HL-60 (cell line): Measurements from ENCODE around the gene PPP1R14C.

Source experiments
- DNase-seq, 2 experiments: peaks; one replicate each; pipeline ENCODE4 v3.0.0-alpha.2; 2010 to 2020; ENCODE audit warnings: low read depth in 1 of 2, low spot score in 1 of 2
- H3K27ac ChIP-seq: fragments of 250-450 bp; sonication (Bioruptor Pico); replicated peaks from 2 replicates; pipeline ENCODE4 v1.5.1; 2020; ENCODE audit warnings: mild to moderate bottlenecking, moderate library complexity
- H3K27me3 ChIP-seq: fragments of 250-450 bp; sonication (Bioruptor Pico); 2 replicates; pipeline ENCODE4 v1.5.1; 2021; ENCODE audit warnings: mild to moderate bottlenecking, moderate library complexity; ENCODE audit not compliant: insufficient read depth, poor library complexity, severe bottlenecking
- H3K4me3 ChIP-seq: replicated peaks from 2 replicates; pipeline ENCODE4 v1.5.1; 2011; ENCODE audit warnings: mild to moderate bottlenecking, control low read depth, low read length; ENCODE audit not compliant: insufficient read depth
- CTCF ChIP-seq: IDR thresholded peaks from one replicate; pipeline ENCODE4 v1.5.1; 2011; ENCODE audit warnings: low read length, control low read depth, inconsistent platforms; ENCODE audit not compliant: insufficient read depth
- GABPA ChIP-seq: IDR thresholded peaks from 2 replicates; pipeline ENCODE4 v1.6.1; 2012; ENCODE audit warnings: low read depth
- POLR2AphosphoS5 ChIP-seq: IDR thresholded peaks from 2 replicates; pipeline ENCODE4 v1.6.1; 2012; ENCODE audit warnings: low read depth
- SPI1 ChIP-seq: IDR thresholded peaks from 2 replicates; pipeline ENCODE4 v1.6.1; 2012; ENCODE audit warnings: low read depth, mild to moderate bottlenecking, borderline replicate concordance
- TF ChIP-seq, protein P1 (sequence below): IDR thresholded peaks from 2 replicates; pipeline ENCODE4 v1.6.1; 2012; ENCODE audit warnings: low read depth; ENCODE audit not compliant: insufficient replicate concordance

Gene PPP1R14C

GRCh38 chr6:150293423-150294173 lies 150.8 kb downstream of the PPP1R14C start:
- DNase-seq = no peak
- H3K27ac ChIP-seq = no peak overlapping the region
- TF ChIP-seq GABPA (no peak), SPI1 (no peak), CTCF (no peak), POLR2AphosphoS5 (no peak)
- TF ChIP-seq, protein P1, sequence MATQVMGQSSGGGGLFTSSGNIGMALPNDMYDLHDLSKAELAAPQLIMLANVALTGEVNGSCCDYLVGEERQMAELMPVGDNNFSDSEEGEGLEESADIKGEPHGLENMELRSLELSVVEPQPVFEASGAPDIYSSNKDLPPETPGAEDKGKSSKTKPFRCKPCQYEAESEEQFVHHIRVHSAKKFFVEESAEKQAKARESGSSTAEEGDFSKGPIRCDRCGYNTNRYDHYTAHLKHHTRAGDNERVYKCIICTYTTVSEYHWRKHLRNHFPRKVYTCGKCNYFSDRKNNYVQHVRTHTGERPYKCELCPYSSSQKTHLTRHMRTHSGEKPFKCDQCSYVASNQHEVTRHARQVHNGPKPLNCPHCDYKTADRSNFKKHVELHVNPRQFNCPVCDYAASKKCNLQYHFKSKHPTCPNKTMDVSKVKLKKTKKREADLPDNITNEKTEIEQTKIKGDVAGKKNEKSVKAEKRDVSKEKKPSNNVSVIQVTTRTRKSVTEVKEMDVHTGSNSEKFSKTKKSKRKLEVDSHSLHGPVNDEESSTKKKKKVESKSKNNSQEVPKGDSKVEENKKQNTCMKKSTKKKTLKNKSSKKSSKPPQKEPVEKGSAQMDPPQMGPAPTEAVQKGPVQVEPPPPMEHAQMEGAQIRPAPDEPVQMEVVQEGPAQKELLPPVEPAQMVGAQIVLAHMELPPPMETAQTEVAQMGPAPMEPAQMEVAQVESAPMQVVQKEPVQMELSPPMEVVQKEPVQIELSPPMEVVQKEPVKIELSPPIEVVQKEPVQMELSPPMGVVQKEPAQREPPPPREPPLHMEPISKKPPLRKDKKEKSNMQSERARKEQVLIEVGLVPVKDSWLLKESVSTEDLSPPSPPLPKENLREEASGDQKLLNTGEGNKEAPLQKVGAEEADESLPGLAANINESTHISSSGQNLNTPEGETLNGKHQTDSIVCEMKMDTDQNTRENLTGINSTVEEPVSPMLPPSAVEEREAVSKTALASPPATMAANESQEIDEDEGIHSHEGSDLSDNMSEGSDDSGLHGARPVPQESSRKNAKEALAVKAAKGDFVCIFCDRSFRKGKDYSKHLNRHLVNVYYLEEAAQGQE = no peak

GRCh38 chr6:150296890-150297289 lies 154.0 kb downstream of the PPP1R14C start:
- no peak for DNase-seq
- Histone ChIP-seq H3K4me3 (no peak overlapping the region), H3K27me3 (no peaks in the 10 kb centered on the region), H3K27ac (no peak overlapping the region)
- TF ChIP-seq SPI1 (no peak), CTCF (no peak), POLR2AphosphoS5 (no peak), GABPA (no peak)
- TF ChIP-seq, protein P1 = no peak

More at GRCh38 chr6:150293423-150294173, 150.8 kb downstream of the PPP1R14C start:
- H3K27me3 ChIP-seq = no peaks in the 10 kb centered on the region
- H3K4me3 ChIP-seq = no peak overlapping the region

GRCh38 chr6:150297327-150298029 lies 154.6 kb downstream of the PPP1R14C start:
- Histone ChIP-seq H3K27me3 (no peaks in the 10 kb centered on the region), H3K4me3 (no peak overlapping the region), H3K27ac (no peak overlapping the region)
- no peak for DNase-seq
- TF ChIP-seq CTCF (no peak), GABPA (no peak), POLR2AphosphoS5 (no peak), SPI1 (no peak)
- TF ChIP-seq, protein P1 = no peak
